Amniotic stem cell (primary cell): ENCODE results near the gene SLC27A6.

ENCODE experiments used
- DNase-seq: peaks from one replicate; lab custom pipeline; 2025; lab: John Stamatoyannopoulos, UW

SLC27A6 gene

GRCh38 chr5:129063483-129064113, 98.3 kb downstream of the SLC27A6 start:
- no peak for DNase-seq

- DNase-seq = no peak
These were observed 100.4 kb downstream of the SLC27A6 start for GRCh38 chr5:129065721-129066120.

- DNase-seq = no peak
These were observed 102.5 kb downstream of the SLC27A6 start for GRCh38 chr5:129067745-129068144.

GRCh38 chr5:129069292-129069691, 104.0 kb downstream of the SLC27A6 start:
- DNase-seq = no peak

- DNase-seq = no peak
These were observed 107.8 kb downstream of the SLC27A6 start for GRCh38 chr5:129073111-129073510.

- DNase-seq = no peak
These were observed 109.6 kb downstream of the SLC27A6 start for GRCh38 chr5:129074903-129075302.

- DNase-seq = no peak
These were observed 112.3 kb downstream of the SLC27A6 start for GRCh38 chr5:129077433-129078075.

GRCh38 chr5:129078247-129078646, 113.0 kb downstream of the SLC27A6 start:
- DNase-seq = no peak

- DNase-seq = no peak
These were observed 113.4 kb downstream of the SLC27A6 start for GRCh38 chr5:129078660-129079059.

GRCh38 chr5:129079496-129079895, 114.2 kb downstream of the SLC27A6 start:
- no peak for DNase-seq

GRCh38 chr5:129080766-129081165, 115.5 kb downstream of the SLC27A6 start:
- no peak for DNase-seq

- DNase-seq = no peak
These were observed 117.2 kb downstream of the SLC27A6 start for GRCh38 chr5:129082225-129083136.
